ENCODE data around the gene KAT6B. TPM values are rescaled to one million over a fixed set of nuclear protein-coding genes. Genes with fewer than 3 reads are reported as not detected.
"Not testable (repeated sequence)": the region's sequence is repeated elsewhere in the genome, so short reads cannot be mapped to it uniquely, and the experiment has no call there.

The KAT6B gene
- total and polyA plus RNA-seq, 11 donors = 10.4 to 61.3 (median 42.9) TPM

DNA sequence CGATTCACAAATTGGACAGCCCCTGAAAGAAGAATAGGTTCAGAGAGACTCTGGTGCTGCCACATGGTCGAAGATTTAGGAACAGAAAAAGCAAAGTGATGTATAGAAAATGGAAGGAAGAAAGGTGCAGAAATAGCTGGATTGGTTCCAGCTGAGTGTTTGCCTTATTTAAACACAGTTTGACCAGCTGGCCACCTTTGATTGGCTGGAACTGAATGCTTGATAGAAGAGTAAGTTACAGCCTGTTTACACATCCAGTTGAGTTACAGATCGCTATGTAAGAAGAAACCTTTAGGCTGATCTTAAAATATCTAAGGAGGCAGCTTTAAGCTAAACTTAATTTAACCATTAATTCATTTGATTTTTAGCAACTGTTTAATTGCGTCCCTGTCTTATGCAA, 40.3 kb upstream of the KAT6B start:
- intact Hi-C loops (cut with DNase I) = no loop called here
- DNase-seq (no peak), ATAC-seq (no peak)
- H3K36me3 ChIP-seq = no peaks in the 10 kb centered on the region
- TF ChIP-seq, protein P1, sequence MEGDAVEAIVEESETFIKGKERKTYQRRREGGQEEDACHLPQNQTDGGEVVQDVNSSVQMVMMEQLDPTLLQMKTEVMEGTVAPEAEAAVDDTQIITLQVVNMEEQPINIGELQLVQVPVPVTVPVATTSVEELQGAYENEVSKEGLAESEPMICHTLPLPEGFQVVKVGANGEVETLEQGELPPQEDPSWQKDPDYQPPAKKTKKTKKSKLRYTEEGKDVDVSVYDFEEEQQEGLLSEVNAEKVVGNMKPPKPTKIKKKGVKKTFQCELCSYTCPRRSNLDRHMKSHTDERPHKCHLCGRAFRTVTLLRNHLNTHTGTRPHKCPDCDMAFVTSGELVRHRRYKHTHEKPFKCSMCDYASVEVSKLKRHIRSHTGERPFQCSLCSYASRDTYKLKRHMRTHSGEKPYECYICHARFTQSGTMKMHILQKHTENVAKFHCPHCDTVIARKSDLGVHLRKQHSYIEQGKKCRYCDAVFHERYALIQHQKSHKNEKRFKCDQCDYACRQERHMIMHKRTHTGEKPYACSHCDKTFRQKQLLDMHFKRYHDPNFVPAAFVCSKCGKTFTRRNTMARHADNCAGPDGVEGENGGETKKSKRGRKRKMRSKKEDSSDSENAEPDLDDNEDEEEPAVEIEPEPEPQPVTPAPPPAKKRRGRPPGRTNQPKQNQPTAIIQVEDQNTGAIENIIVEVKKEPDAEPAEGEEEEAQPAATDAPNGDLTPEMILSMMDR (IDR thresholded peaks at IDR 0.05) = no peak
- no peak for TF ChIP-seq POLR2A (IDR thresholded peaks at IDR 0.05)
- no peaks in the 10 kb centered on the region for H3K27me3 ChIP-seq
- H3K4me1 ChIP-seq = no peaks in the 10 kb centered on the region
- no peaks in the 10 kb centered on the region for H3K9me3 ChIP-seq
- no peak overlapping the region for H3K27ac ChIP-seq
- 84 to 87% (median 86%) methylated on average over 4 of the region's 4 CpGs for WGBS, 4 donors
- H3K4me3 ChIP-seq = no peak overlapping the region

DNA sequence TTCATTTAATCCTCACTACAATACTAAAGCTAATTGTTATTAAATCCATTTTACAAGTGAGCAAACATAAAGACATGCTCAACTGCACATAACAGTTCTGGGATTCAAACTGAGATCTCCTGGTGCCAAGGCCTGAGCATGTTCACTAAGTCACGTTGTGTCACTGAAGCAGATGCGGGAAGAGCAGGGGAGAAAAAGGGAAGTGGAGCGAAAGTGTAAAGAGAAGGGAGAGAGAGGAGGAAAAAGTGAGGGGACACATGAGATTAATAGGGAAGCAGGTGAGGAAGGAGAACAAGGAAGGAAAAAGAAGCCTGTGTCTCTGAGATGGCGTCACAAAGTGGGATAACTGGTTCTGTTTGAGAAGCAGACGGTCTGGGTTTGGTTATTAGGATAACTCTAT, 38.9 kb upstream of the KAT6B start:
- Histone ChIP-seq H3K4me1 (no peaks in the 10 kb centered on the region), H3K36me3 (no peaks in the 10 kb centered on the region), H3K9me3 (no peaks in the 10 kb centered on the region), H3K27me3 (no peaks in the 10 kb centered on the region), H3K27ac (no peak overlapping the region), H3K4me3 (no peak overlapping the region)
- DNase-seq = no peak
- no peak for TF ChIP-seq POLR2A (IDR thresholded peaks at IDR 0.05)
- TF ChIP-seq, protein P1 (IDR thresholded peaks at IDR 0.05) = no peak
- 86 to 92% (median 90%) methylated on average over 5 of the region's 5 CpGs for WGBS, 4 donors
- no peak for ATAC-seq
- intact Hi-C loops (cut with DNase I) = no loop called here

DNA sequence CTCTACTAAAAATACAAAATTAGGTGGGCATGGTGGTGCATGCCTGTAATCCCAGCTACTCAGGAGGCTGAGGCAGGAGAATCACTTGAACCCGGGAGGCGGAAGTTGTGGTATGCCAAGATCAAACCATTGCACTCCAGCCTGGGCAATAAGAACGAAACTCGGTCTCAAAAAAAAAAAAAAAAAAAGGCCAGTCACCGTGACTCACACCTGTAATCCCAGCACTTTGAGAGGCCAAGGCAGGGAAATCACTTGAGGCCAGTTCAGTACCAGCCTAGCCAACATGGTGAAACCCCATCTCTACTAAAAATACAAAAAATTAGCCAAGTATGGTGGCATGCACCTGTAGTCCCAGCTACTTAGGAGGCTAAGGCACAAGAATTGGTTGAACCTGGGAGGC, 34.4 kb upstream of the KAT6B start:
- H3K4me3 ChIP-seq; H3K27me3 ChIP-seq; ATAC-seq; H3K36me3 ChIP-seq; DNase-seq; intact Hi-C loops (cut with DNase I); H3K9me3 ChIP-seq; H3K27ac ChIP-seq; H3K4me1 ChIP-seq: not testable (repeated sequence)
- 94 to 98% (median 98%) methylated on average over 5 of the region's 5 CpGs for WGBS, 4 donors

DNA sequence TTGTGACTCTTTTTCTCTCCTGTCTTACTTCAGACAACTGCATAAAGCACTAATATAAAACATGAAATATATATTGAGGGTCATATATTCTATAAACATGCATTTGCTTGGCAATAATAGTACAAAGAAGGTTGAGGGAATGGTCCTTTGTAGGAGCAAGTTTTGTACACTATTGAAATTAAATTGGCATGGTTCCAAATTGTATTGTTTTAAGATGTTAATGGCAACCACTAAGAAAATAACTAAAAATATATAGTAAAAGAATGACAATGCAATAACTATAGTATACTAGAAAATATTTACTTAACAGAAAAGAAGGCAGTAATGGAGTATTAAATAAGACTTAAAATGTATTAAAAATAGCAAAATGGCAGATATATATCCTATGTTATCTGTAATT, 33.7 kb upstream of the KAT6B start:
- ATAC-seq (no peak), DNase-seq (no peak)
- Histone ChIP-seq H3K27ac (no peak overlapping the region), H3K36me3 (no peaks in the 10 kb centered on the region), H3K27me3 (no peaks in the 10 kb centered on the region), H3K4me1 (no peaks in the 10 kb centered on the region), H3K9me3 (no peaks in the 10 kb centered on the region), H3K4me3 (no peak overlapping the region)
- intact Hi-C loops (cut with DNase I) = no loop called here
- TF ChIP-seq, protein P1 (IDR thresholded peaks at IDR 0.05) = no peak
- no peak for TF ChIP-seq POLR2A (IDR thresholded peaks at IDR 0.05)

DNA sequence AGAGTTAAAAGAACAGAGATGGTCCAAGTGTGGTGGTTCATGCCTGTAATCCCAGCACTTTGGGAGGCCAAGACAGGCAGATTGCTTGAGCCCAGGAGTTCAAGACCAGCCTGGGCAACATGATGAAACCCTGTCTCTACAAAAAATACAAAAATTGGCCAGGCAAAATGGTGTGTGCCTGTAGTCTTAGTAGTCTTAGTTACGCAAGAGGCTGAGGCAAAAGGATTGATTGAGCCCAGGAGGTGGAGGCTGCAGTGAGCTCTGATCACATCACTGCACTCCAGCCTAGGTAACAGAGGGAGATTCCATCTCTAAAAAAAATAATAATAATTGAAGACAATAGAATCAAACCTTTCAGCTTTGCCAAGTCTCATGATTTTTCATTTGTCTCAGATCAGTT, 33.2 kb upstream of the KAT6B start:
- H3K9me3 ChIP-seq; H3K4me1 ChIP-seq; intact Hi-C loops (cut with DNase I); ATAC-seq; DNase-seq; H3K27me3 ChIP-seq; H3K36me3 ChIP-seq; H3K4me3 ChIP-seq; H3K27ac ChIP-seq: not testable (repeated sequence)
- 98 to 100% (median 100%) methylated on average over 1 of the region's 1 CpG for WGBS, 4 donors
